NCI-H510A (cell line): ENCODE data around the gene TP53.

Experiments
- DNase-seq: peaks from one replicate; lab custom pipeline; 2025; lab: John Stamatoyannopoulos, UW

Gene TP53

DNA sequence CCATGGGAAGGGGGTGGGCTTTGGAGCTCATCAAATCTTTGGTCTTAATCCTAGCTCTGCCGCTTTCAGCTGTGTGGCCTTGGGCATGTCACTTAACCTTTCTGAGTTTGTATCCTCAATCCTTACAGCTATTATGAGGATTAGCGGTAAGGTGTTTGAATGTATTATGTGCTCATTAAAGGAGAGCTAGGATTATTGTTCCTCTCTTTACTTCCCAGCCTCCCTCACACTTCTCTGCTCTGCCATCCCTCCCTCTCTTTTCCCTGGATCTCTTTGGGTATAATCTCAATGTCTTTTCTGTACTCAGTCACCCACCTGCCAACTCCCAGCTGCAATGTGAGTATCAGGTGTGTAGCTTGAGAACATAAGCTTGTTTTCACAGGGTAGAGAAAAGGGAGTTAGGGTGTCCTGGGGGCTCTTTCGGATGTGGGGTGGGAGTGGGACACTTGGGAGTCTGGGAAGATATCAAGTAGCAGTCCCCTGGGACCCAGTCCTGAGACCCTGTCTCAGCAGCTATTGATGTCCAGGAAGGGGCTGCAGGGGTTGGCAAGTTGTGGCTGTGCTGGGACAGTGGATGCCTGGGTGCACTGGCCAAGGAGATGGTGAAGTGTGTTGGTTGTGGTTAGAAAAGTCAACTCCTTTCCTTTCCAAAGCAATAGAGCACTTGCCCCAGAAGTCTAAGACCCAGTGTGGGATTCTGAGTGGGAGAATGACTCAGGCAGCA is 19.5 kb upstream of the TP53 start:
- DNase-seq, result no peak

DNA sequence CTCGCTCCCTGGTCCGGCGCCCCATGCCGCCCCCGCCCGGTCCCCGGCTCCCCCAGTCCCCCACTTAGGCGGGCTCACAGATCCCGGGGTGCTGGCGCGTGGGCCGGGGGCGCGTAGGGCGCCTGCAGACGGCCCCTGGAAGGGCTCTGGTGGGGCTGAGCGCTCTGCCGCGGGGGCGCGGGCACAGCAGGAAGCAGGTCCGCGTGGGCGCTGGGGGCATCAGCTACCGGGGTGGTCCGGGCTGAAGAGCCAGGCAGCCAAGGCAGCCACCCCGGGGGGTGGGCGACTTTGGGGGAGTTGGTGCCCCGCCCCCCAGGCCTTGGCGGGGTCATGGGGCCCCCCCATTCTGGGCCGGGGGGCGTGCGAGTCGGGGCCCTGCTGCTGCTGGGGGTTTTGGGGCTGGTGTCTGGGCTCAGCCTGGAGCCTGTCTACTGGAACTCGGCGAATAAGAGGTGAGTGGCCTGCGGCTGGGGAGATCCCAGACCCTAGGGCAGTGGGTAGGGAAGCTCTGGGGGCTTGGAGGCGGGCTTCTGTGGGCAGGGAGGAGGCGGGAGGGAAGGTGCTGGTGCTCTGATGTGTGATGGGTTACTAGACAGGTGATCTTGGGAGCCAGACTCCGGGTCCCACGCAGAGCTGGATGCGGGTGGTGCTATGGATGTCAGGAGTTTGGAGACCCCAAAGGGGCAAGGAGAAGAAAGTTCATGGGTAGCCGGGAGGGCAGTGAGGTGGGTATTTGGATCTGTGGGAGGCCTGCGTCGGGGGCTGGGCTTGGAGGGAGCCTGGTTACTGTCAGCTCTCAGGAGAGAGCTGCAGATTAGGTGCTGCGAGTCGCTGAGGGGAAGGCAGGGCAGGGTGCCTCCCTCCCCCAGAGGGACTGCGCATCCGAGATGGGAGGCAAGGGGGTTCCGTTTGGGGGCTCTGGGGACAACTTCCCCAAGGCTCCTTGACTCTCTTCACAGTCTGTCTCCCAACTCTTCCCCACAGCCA is 18.3 kb upstream of the TP53 start:
- no peak for DNase-seq

DNA sequence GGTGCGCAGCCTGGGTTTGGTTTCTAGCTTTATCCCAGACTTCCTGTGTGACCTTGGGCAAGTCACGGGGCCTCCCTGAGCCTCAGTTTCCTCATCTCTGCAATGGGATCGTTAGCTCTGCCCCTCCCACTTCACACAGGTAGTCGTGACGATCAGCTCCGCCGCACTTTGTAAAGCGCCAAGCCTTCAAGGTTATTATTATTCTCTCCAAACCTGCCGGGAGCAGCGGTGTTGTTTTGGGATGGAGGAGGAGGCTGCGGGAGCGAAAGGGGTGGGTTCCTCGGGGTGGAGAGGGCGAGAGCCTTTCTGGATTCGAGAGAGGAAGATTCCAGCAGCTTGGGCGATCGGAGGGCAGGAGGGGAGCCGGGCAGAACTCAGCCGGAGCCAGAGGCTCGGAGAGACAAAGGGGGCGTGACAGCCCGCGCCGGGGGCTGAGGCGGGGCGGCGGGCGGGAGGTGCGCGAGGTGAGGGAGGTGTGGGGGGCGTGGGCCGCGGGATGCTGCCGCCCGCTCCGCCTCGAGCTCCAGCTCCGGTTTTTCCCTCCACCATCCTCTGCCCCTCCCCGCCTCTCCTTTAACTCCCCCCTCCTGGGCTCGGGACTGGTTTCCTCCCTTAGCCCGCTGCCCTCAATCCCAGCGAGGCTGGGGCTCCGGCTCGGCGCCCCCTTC is 17.4 kb upstream of the TP53 start, which contains the start of gene EFNB3:
TSS of gene EFNB3 (plus strand) at position 602 of the 668 bp plus-strand sequence. CDS start 397 bp downstream, outside the sequence.
- DNase-seq, result peak; percentile 72

DNA sequence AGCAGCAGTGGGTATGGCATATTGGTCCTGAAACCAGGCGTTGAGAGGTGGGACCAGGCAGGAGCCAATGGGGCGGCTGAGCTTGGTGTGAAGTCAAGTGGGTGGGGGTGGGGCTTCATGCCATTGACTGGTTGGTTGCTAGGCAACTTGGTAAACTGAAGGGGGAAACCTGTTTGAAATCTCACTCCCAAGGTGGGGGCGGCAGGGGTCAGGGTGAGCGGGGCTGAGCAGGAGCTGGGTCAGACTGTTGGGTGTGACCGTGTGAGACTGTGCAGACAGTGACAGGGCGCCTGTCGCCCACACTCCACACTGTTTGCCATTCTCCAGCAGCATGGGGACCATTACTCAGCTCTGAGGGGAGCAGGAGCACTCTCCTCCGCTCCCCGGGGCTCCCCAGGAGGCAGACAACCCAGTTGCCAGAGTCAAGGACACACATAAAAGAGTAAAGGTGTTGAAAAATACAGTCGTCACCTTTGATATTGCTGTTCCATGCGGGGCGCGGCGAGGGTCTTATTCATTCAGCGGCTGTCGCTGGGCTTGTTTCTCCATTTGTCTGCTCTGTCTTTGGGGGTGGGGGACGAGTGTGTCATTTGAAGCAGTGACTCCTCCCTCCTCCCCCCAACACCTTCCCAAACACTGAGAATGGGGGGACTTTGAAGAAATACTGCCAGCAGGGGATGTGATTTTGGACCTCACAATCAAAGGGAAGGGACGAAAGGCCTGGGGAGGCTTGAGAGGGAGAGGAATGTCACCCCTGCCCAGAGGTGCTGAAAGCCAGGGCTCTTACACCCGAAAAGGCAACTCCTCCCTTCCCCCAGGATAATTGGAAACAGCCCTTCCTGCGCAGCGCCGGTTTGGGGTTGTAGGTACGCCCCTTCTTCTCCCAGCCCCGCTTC is 16.5 kb upstream of the TP53 start:
- DNase-seq, result peak; percentile 87

DNA sequence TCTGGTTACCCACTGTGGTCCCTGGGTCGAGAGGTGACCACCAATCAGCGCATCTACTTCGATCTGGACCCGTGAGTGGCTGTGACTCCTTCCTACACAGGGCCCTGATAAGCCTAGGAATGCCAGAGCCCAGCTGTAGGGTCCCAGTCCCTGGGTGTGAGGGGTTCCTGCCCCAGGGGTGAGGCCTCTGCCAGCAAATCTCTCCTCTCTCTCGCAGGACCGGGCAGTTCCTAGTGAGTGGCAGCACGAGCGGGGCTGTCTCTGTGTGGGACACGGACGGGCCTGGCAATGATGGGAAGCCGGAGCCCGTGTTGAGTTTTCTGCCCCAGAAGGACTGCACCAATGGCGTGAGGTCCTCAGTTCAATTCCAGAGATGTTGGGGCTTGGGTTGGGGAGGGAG is 15.5 kb upstream of the TP53 start:
- no peak for DNase-seq

DNA sequence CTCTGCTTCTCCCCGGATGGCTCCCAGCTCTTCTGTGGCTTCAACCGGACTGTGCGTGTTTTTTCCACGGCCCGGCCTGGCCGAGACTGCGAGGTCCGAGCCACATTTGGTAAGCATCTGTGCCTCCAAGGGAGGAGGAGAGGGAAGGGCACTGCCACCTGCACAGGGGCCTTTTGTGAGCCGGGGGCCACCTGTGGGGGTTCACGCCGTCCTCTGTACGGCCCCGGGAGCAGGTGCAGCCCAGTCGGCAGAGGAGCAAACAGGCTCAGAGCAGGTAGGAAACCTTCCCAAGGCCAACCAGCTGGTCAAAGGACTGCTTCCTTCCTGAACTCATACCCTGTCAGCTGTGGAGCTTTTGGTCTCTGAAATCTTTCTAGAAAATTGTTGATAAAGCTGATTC is 14.4 kb upstream of the TP53 start:
- DNase-seq, result no peak

DNA sequence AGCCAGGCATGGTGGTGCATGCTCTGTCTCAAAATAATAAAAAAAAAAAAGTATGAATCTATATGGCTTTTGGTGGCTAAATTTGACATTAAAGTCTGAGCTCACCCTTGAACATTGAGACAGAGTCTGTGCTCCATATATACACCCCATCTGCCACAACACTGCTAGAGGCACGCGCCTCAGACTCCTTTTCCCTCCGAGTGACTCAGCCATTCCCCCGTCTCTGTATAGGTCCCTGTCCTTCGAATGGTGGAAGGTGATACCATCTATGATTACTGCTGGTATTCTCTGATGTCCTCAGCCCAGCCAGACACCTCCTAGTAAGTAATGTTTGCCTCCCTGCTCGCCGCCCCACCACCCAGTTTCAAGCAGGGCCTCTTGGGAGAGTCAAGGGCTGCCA is 13.2 kb upstream of the TP53 start:
- no peak for DNase-seq

DNA sequence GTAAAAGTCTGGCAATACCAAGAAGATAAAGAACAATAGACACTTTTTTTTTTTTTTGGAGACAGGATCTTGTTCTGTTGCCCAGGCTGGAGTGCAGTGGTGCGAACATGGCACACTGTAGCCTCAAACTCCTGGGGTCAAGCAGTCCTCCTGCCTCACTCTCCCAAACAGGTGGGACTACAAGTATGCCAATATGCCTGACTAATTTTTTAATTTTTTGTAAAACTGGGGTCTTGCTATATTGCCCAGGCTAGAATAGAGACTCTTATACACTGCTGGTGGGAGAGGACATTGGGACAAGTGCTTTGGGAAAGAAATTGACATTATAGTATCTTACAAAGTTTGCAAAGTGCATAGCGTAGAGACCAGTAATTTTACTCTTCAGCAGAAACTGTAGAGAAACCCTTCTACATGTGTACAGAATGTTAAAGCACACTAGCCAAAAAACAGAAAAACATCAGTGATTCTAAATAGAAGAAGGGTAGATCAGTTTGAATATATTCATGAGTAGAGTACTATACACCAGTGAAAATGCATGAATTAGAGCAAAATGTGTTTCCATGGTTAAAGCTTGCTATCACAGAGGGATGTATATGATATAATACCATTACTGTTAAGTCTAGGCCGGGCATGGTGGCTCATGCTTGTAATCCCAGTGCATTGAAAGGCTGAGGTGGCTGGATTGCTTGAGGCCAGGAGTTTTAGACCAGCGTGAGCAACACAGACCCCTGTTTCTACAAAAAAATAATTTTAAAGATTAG is 10.7 kb upstream of the TP53 start:
- DNase-seq, result no peak

DNA sequence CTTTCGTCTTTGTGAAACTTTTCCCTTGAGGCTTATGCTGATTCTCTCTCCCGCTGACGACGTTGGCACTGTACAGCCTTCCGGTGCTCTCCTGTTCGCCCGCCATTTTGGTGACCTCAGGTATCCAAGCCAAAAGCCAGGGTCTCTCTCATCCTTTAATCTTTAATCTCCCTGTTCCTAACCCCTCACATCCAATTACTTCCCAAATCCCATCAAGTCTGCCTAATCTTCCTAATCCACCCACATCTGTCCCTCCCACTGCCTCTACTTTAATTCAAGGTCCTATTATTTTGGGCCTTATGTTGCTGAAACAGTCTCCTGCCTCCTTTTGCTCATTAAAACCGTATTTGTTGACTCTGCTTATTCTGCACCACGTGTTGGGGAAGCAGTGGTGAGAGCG is 8.3 kb upstream of the TP53 start:
- DNase-seq, result no peak

DNA sequence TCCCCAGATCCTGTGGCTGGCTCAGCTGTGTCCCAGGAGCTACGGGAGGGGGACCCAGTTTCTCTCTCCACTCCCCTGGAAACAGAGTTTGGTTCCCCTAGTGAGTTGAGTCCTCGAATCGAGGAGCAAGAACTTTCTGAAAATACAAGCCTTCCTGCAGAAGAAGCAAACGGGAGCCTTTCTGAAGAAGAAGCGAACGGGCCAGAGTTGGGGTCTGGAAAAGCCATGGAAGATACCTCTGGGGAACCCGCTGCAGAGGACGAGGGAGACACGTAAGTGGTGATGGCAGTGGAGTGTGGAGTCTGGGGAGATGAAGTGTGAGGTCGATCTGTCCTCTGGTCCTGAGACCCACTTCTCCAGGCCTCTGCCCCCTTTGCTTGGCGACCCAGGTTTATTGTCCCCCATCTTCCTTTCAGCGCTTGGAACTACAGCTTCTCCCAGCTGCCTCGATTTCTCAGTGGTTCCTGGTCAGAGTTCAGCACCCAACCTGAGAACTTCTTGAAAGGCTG is 1.6 kb upstream of the TP53 start:
- DNase-seq, result no peak

DNA sequence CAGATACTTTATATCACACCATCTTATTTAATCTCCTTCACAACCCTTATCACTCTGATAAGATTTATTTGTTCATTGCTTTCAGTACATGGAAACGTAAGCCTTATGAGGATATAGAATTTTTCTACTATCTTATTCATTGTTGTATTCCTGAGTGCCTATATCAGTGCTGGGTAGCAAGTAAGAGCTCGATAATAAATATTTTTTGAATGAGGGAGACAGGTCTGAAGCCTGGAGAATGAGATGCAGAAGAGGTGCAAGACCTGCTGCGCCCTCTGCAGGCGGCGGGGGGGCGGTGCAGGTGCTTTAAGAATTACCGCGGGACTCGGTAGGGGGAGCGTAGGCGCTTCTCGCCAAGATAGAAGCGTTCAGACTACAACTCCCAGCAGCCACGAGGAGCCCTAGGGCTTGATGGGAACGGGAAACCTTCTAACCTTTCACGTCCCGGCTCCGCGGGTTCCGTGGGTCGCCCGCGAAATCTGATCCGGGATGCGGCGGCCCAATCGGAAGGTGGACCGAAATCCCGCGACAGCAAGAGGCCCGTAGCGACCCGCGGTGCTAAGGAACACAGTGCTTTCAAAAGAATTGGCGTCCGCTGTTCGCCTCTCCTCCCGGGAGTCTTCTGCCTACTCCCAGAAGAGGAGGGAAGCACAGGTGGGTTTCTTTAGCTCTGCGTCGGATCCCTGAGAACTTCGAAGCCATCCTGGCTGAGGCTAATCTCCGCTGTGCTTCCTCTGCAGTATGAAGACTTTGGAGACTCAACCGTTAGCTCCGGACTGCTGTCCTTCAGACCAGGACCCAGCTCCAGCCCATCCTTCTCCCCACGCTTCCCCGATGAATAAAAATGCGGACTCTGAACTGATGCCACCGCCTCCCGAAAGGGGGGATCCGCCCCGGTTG is 868 bp upstream of the TP53 start, which contains the start of gene WRAP53:
TSS of gene WRAP53 (plus strand) at position 570 of the 900 bp plus-strand sequence. CDS start at position 742, 172 bp downstream.
- DNase-seq, result peak; percentile 95

DNA sequence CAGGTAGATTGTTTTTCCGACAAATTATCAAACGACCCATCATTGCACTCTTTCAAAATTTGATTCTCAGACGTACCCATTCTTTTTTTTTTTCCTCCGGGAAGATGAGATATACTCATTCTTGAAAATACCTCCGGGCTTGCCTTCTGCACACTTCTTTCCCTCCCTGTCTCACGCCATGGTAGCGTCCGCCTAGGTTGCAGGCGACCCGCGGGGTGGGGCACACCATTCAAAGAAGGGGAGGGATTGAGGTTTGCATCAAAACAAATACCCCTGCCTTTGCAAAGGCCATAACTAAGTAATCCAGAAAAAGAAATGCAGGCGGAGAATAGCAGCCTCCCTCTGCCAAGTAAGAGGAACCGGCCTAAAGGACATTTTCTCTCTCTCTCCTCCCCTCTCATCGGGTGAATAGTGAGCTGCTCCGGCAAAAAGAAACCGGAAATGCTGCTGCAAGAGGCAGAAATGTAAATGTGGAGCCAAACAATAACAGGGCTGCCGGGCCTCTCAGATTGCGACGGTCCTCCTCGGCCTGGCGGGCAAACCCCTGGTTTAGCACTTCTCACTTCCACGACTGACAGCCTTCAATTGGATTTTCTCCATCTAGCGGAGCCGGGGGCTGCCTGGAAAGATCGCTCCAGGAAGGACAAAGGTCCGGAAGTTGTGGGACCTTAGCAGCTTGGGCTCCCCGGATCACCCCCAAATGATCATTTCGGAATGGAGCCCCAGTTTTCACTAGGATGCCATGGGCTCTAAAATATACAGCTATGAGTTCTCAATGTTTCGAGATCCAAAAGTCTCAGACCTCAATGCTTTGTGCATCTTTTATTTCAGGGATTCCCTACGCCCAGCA is 843 bp downstream of the TP53 start:
- DNase-seq, result peak; percentile 70

DNA sequence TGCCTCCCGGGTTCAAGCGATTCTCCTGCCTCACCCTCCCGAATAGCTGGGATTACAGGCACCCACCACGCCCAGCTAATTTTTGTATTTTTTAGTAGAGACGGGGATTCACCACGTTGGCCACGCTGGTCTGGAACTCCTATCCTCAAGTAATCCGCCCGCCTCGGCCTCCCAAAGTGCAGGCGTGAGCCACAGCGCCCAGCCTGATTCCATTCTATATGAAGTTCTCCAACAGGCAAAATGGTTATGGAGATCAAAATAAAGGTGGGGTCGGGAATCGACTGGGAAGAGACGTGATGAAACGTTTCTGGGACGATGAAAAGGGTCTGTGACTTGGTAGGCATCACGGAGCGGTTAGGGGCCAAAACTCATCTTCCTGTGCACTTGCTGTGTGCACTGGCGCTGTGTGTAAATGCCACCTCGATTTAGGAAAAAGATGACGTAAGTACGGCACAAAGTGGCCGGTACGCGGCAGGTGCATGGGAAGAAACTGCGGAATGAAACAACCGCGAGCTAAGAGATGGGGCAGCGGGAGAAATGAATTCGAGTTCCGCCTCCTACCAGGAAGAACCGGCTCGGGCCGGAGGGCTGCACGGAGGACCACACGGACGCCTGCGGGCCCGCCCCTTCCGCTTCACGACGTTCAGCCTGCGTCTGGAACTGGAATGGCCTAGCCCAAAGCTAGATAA is 1.6 kb downstream of the TP53 start:
- peak; percentile 82 for DNase-seq

DNA sequence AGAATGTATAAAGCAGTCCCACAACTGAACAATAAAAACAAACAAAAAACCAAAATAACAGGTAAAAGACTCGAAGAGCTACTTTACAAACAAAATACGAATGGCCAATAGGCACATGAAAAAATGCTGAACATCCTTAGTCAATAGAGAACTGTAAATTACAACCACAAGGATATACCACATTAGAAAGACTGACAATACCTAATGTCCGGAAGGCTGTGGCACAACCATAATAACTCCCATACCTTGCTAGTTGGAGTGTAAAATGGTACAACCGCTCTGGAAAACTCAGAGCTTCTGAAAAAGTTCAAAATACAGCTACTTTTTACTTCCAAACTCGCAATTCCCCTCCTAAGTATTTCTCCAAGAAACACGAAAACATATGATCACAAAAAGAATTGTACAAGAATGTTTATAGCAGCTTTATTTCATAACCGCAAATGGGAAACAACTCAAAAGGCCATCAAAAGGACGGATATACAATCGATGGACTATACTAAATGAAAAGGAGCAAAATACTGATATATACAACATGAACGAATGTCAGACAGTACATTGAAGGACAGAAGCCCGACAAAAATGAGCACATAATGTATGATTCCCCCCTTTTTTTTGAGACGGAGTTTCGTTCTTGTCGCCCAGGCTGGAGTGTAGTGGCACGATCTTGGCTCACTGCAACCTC is 2.3 kb downstream of the TP53 start:
- no peak for DNase-seq

DNA sequence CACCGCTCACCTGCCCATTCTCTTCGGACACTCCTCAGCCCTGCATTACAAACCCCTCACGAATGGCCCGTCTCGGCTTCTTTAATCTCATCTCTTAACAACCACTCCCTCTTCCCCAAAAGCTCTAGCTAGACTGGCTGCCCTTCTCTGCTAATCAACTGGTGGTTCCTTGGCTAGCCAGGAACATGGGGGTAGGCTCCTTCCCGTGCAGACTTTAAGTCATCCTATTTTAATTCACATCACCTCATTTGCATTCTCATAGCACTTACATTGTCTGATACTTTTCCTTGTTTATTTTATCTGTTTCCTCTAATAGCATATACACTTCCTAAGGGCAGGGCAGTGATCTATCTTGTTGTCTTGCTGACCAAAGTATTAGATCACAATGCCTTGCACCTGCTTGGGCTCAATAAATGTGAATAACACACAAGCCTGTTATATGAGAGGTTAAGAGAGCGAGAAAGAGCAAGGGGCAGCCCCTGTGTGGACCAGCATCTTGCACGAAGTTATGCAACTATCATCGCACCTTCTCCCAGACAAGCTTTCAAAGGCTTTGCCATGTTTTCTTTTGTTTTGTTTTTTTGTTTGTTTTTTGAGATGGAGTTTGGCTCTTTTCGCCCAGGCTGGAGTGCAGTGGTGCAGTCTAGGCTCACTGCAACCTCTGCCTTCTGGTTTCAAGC is 9.8 kb downstream of the TP53 start:
- no peak for DNase-seq

DNA sequence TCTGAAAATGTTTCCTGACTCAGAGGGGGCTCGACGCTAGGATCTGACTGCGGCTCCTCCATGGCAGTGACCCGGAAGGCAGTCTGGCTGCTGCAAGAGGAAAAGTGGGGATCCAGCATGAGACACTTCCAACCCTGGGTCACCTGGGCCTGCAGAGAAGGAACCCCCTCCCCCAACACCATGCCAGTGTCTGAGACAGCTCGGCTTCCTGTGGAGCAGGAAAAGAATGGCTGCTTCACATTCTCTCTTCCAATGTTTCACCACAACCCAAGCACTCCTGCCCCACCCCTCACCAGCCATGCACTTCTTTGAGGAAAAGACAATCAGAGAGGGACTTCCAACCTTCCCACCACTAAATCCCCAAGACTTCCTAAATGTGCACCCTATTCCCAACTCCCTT is 10.8 kb downstream of the TP53 start:
- DNase-seq, result no peak

DNA sequence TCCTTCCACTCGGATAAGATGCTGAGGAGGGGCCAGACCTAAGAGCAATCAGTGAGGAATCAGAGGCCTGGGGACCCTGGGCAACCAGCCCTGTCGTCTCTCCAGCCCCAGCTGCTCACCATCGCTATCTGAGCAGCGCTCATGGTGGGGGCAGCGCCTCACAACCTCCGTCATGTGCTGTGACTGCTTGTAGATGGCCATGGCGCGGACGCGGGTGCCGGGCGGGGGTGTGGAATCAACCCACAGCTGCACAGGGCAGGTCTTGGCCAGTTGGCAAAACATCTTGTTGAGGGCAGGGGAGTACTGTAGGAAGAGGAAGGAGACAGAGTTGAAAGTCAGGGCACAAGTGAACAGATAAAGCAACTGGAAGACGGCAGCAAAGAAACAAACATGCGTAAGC is 12.4 kb downstream of the TP53 start:
- DNase-seq, result no peak
